B cell (primary cell): Measurements from ENCODE around the gene CCL26. TPM values are rescaled to one million over a fixed set of nuclear protein-coding genes. Genes with fewer than 3 reads are reported as not detected.
"Not testable (repeated sequence)": the region's sequence is repeated elsewhere in the genome, so short reads cannot be mapped to it uniquely, and the experiment has no call there.

Experiments
- ATAC-seq: fragments of 200-7000 bp; cut with Tn5 transposase; one replicate; pipeline ENCODE4 v1.10.0; 2021; ENCODE audit warnings: low read depth, mild to moderate bottlenecking, moderate number of reproducible peaks, moderate library complexity
- CTCF ChIA-PET: fragments of 350-600 bp; sonication (Branson Sonifier 250); formaldehyde crosslinking; loops from one replicate; lab custom pipeline; 2021; ENCODE audit warnings: antibody characterized with exemption, inconsistent platforms; lab: Charles Lee
- POLR2A ChIA-PET: fragments of 350-600 bp; sonication (Branson Sonifier 250); formaldehyde crosslinking; loops from one replicate; lab custom pipeline; 2021; ENCODE audit warnings: antibody characterized with exemption; lab: Charles Lee
- DNase-seq: peaks from one replicate; pipeline ENCODE4 v3.0.0; 2013
- H2AFZ ChIP-seq: 2 replicates; pipeline ENCODE4 v1.6.1; 2012; ENCODE audit warnings: mild to moderate bottlenecking, low read depth, low read length; ENCODE audit not compliant: insufficient read depth, poor library complexity, severe bottlenecking
- H3K27ac ChIP-seq, 2 donors: 1 replicate in 1 of 2; 2 replicates in 1 of 2; pipeline ENCODE4 v1.5.1; 2012 to 2013; ENCODE audit warnings: low read length in 2 of 2, mild to moderate bottlenecking in 2 of 2, moderate library complexity in 1 of 2
- H3K27me3 ChIP-seq, 4 experiments: fragments of 200-600 bp in 1 of 4; sonication (generic) in 1 of 4; replicated peaks in 1 of 4; 1 replicate in 2 of 4; 2 replicates in 2 of 4; pipeline versions ENCODE4 v1.6.1 to v1.7.0; 2013 to 2016; ENCODE audit warnings: low read length in 3 of 4, mild to moderate bottlenecking in 2 of 4, mixed read lengths in 1 of 4, moderate library complexity in 1 of 4; ENCODE audit not compliant: insufficient read depth in 4 of 4, control insufficient read depth in 3 of 4; ENCODE audit errors: control extremely low read depth in 1 of 4
- H3K36me3 ChIP-seq, 2 experiments: replicated peaks in 1 of 2; 1 replicate in 1 of 2; 2 replicates in 1 of 2; pipeline versions ENCODE4 v1.6.1 to v1.7.1; 2013; ENCODE audit warnings: low read length in 1 of 2; ENCODE audit not compliant: insufficient read depth in 2 of 2, control insufficient read depth in 1 of 2; ENCODE audit errors: control extremely low read depth in 1 of 2, extremely low read depth in 1 of 2
- H3K4me1 ChIP-seq, 2 donors: fragments of 200-600 bp in 1 of 2; sonication (generic) in 1 of 2; 1 replicate in 1 of 2; 2 replicates in 1 of 2; pipeline versions ENCODE4 v1.5.1 to v1.6.1; 2013 to 2017; ENCODE audit warnings: low read length in 2 of 2; ENCODE audit not compliant: control insufficient read depth in 2 of 2, insufficient read depth in 2 of 2
- H3K4me2 ChIP-seq: replicated peaks from 2 replicates; pipeline ENCODE3; 2012; ENCODE audit warnings: mild to moderate bottlenecking, low read depth, low read length; ENCODE audit not compliant: poor library complexity, severe bottlenecking
- H3K4me3 ChIP-seq, 5 experiments: fragments of 200-600 bp in 1 of 5; sonication (generic) in 1 of 5; 1 replicate in 3 of 5; 2 replicates in 2 of 5; pipeline versions ENCODE4 v1.5.1 to v1.7.0; 2011 to 2016; ENCODE audit warnings: low read length in 4 of 5, mild to moderate bottlenecking in 4 of 5, low read depth in 2 of 5, control low read depth in 1 of 5, moderate library complexity in 1 of 5; ENCODE audit not compliant: insufficient read depth in 1 of 5; ENCODE audit errors: control extremely low read depth in 1 of 5, extremely low read depth in 1 of 5
- H3K79me2 ChIP-seq: fragments of 200-600 bp; sonication (generic); one replicate; pipeline ENCODE4 v1.6.0; 2016; ENCODE audit warnings: low read length; ENCODE audit not compliant: control insufficient read depth, insufficient read depth
- H3K9ac ChIP-seq: fragments of 200-600 bp; sonication (generic); 2 replicates; pipeline ENCODE4 v1.6.1; 2017; ENCODE audit warnings: mild to moderate bottlenecking, low read length, moderate library complexity
- H3K9me3 ChIP-seq, 3 donors: one replicate each; pipeline versions ENCODE4 v1.6.1 to v1.7.1; 2013; ENCODE audit warnings: low read length in 2 of 3; ENCODE audit not compliant: control insufficient read depth in 2 of 3, insufficient read depth in 1 of 3; ENCODE audit errors: control extremely low read depth in 1 of 3
- H4K20me1 ChIP-seq: 2 replicates; pipeline ENCODE4 v1.6.0; 2012; ENCODE audit warnings: mild to moderate bottlenecking, low read length; ENCODE audit not compliant: insufficient read depth, control insufficient read depth, poor library complexity, severe bottlenecking
- H3K27ac Mint-ChIP-seq: one replicate; pipeline ENCODE4 v1.8.0; 2021; ENCODE audit warnings: mixed read lengths
- H3K27me3 Mint-ChIP-seq: one replicate; pipeline ENCODE4 v1.8.0; 2021; ENCODE audit warnings: mixed read lengths
- H3K4me1 Mint-ChIP-seq: one replicate; pipeline ENCODE4 v1.8.0; 2021; ENCODE audit warnings: mixed read lengths
- H3K4me3 Mint-ChIP-seq: one replicate; pipeline ENCODE4 v1.8.0; 2021; ENCODE audit warnings: mixed read lengths
- H3K9me3 Mint-ChIP-seq: one replicate; pipeline ENCODE4 v1.8.0; 2022; ENCODE audit warnings: mixed read lengths; ENCODE audit not compliant: insufficient read depth
- CTCF ChIP-seq: fragments of 200-600 bp; IDR thresholded peaks from one replicate; pipeline ENCODE4 v1.8.0; 2022; ENCODE audit warnings: antibody characterized with exemption, mild to moderate bottlenecking
- EZH2 ChIP-seq: IDR thresholded peaks from 2 replicates; pipeline ENCODE4 v1.6.1; 2012; ENCODE audit warnings: borderline replicate concordance, low read depth, mild to moderate bottlenecking, moderate library complexity, low read length; ENCODE audit not compliant: insufficient read depth, poor library complexity, severe bottlenecking
- WGBS: methylation state at CpG from one replicate; pipeline ENCODE4 v1.1.5; 2013; ENCODE audit warnings: missing lambda C conversion rate; ENCODE audit not compliant: insufficient coverage; 5-methylcytosine and 5-hydroxymethylcytosine counted together
- intact Hi-C: fragments of 100-400 bp; cut with micrococcal nuclease; formaldehyde crosslinking; loops from one replicate; pipeline ENCODE4 v1.10.0; 2022
- polyA plus RNA-seq: library from polyadenylated mRNA; depleted of rRNA; stranded (reverse); fragments of >200 nt; gene quantifications from 2 replicates; pipeline ENCODE4 v1.2.3, GENCODE V29; 2012
- total RNA-seq, 2 donors: library from RNA; stranded (reverse); fragments of 120-200 nt in 1 of 2; gene quantifications; 1 replicate in 1 of 2; 2 replicates in 1 of 2; pipeline versions ENCODE4 v1.2.3 to v1.2.4, GENCODE V29; 2013 to 2022

Gene CCL26
- total and polyA plus RNA-seq, 2 donors (not counting 1 experiment from before 2014, with no cell fraction given) = not detected

- H3K79me2 ChIP-seq = no peaks in the 10 kb centered on the region
- no peaks in the 10 kb centered on the region for H4K20me1 ChIP-seq
- Mint-ChIP-seq H3K4me1 (peaks cover 20% of the 10 kb centered on the region), H3K4me3 (no peak overlapping the region), H3K27ac (no peak overlapping the region), H3K27me3 (no peaks in the 10 kb centered on the region), H3K9me3 (no peaks in the 10 kb centered on the region)
- no peak for DNase-seq
- H2AFZ ChIP-seq = no peak overlapping the region
- TF ChIP-seq EZH2 (no peak), CTCF (no peak)
- no peak overlapping the region for H3K4me3 ChIP-seq
- intact Hi-C loops = no loop called here
- ChIA-PET CTCF (no interaction called here), POLR2A (no interaction called here)
- no peaks in the 10 kb centered on the region for H3K36me3 ChIP-seq
- no peak overlapping the region for H3K4me2 ChIP-seq
- WGBS = 100% methylated on average over 4 of the region's 4 CpGs
- peaks cover 16 to 25% of the 10 kb centered on the region in 2 donors for H3K4me1 ChIP-seq
- H3K9me3 ChIP-seq = no peaks in the 10 kb centered on the region
- H3K27ac ChIP-seq = no peak overlapping the region
- no peaks in the 10 kb centered on the region for H3K27me3 ChIP-seq
- H3K9ac ChIP-seq = no peak overlapping the region
- ATAC-seq = no peak
Observed at GRCh38 chr7:75722373-75722772, 49.6 kb downstream of the CCL26 start.

GRCh38 chr7:75721922-75722321 is 50.1 kb downstream of the CCL26 start:
- H3K36me3 ChIP-seq, intact Hi-C loops, H3K79me2 ChIP-seq, H3K4me3 ChIP-seq, H3K9ac ChIP-seq, POLR2A ChIA-PET, H3K27ac Mint-ChIP-seq, H3K27ac ChIP-seq, H3K27me3 Mint-ChIP-seq, CTCF ChIA-PET, ATAC-seq, H3K9me3 Mint-ChIP-seq, H3K4me2 ChIP-seq, H2AFZ ChIP-seq, DNase-seq, H4K20me1 ChIP-seq, H3K27me3 ChIP-seq, H3K9me3 ChIP-seq, H3K4me3 Mint-ChIP-seq: not testable (repeated sequence)
- peaks cover 16 to 25% of the 10 kb centered on the region in 2 donors for H3K4me1 ChIP-seq
- WGBS = 100% methylated on average over 7 of the region's 9 CpGs
- H3K4me1 Mint-ChIP-seq = peaks cover 20% of the 10 kb centered on the region
